ENCODE measurements around the gene TERT. TPM values are rescaled to one million over a fixed set of nuclear protein-coding genes. Genes with fewer than 3 reads are reported as not detected.
"Not testable (repeated sequence)": the region's sequence is repeated elsewhere in the genome, so short reads cannot be mapped to it uniquely, and the experiment has no call there.

The TERT gene
- total RNA-seq, 1 donor from 2014 or later, result 0.28 TPM

GRCh38 chr5:1330146-1330846 is 35.4 kb upstream of the TERT start:
- no peak for TF ChIP-seq CTCF (IDR thresholded peaks at IDR 0.05; ENCODE audit: unreplicated experiment)
- no peak for DNase-seq (ENCODE audit: low spot score)
- peaks cover 70% of the 10 kb centered on the region for H3K36me3 Mint-ChIP-seq (ENCODE audit: low read depth, unreplicated experiment)

GRCh38 chr5:1329111-1329579 is 34.3 kb upstream of the TERT start:
- H3K9me3 Mint-ChIP-seq (ENCODE audit: unreplicated experiment), result no peaks in the 10 kb centered on the region
- DNase-seq (ENCODE audit: low spot score), result no peak
- peaks cover 69% of the 10 kb centered on the region for H3K36me3 Mint-ChIP-seq (ENCODE audit: low read depth, unreplicated experiment)
- H3K27me3 Mint-ChIP-seq (ENCODE audit: unreplicated experiment), result peaks cover 19% of the 10 kb centered on the region
- peaks cover 9% of the 10 kb centered on the region for H3K4me1 Mint-ChIP-seq (ENCODE audit: unreplicated experiment)
- no peak overlapping the region for H3K4me3 Mint-ChIP-seq (ENCODE audit: unreplicated experiment)
- TF ChIP-seq CTCF (IDR thresholded peaks at IDR 0.05; ENCODE audit: unreplicated experiment), result no peak
- no peak overlapping the region for H3K27ac Mint-ChIP-seq (ENCODE audit: unreplicated experiment)

More at GRCh38 chr5:1330146-1330846, 35.4 kb upstream of the TERT start:
- no peak overlapping the region for H3K27ac Mint-ChIP-seq (ENCODE audit: unreplicated experiment)
- H3K4me3 Mint-ChIP-seq (ENCODE audit: unreplicated experiment), result no peak overlapping the region
- H3K9me3 Mint-ChIP-seq (ENCODE audit: unreplicated experiment), result no peaks in the 10 kb centered on the region
- peaks cover 19% of the 10 kb centered on the region for H3K27me3 Mint-ChIP-seq (ENCODE audit: unreplicated experiment)
- H3K4me1 Mint-ChIP-seq (ENCODE audit: unreplicated experiment), result peaks cover 9% of the 10 kb centered on the region

GRCh38 chr5:1328237-1329110 is 33.6 kb upstream of the TERT start:
- H3K4me1 Mint-ChIP-seq (ENCODE audit: unreplicated experiment); H3K9me3 Mint-ChIP-seq (ENCODE audit: unreplicated experiment); DNase-seq (ENCODE audit: low spot score): not testable (repeated sequence)
- Mint-ChIP-seq H3K4me3 (ENCODE audit: unreplicated experiment) (peak overlapping the region; percentile 77), H3K36me3 (ENCODE audit: low read depth, unreplicated experiment) (peaks cover 73% of the 10 kb centered on the region), H3K27me3 (ENCODE audit: unreplicated experiment) (peaks cover 19% of the 10 kb centered on the region), H3K27ac (ENCODE audit: unreplicated experiment) (peak overlapping the region; percentile 89)

- not testable (repeated sequence) for H3K9me3 Mint-ChIP-seq (ENCODE audit: unreplicated experiment)
- peaks cover 62% of the 10 kb centered on the region for H3K36me3 Mint-ChIP-seq (ENCODE audit: low read depth, unreplicated experiment)
Observed at GRCh38 chr5:1326901-1327756, 32.3 kb upstream of the TERT start.

GRCh38 chr5:1326532-1326875 is 31.6 kb upstream of the TERT start:
- Mint-ChIP-seq H3K27me3 (ENCODE audit: unreplicated experiment) (peaks cover 15% of the 10 kb centered on the region), H3K27ac (ENCODE audit: unreplicated experiment) (peak overlapping the region; percentile 78), H3K36me3 (ENCODE audit: low read depth, unreplicated experiment) (peaks cover 60% of the 10 kb centered on the region)

More at GRCh38 chr5:1326901-1327756, 32.3 kb upstream of the TERT start:
- peak overlapping the region; percentile 78 for H3K27ac Mint-ChIP-seq (ENCODE audit: unreplicated experiment)
- peak overlapping the region; percentile 59 for H3K4me3 Mint-ChIP-seq (ENCODE audit: unreplicated experiment)
- not testable (repeated sequence) for DNase-seq (ENCODE audit: low spot score); H3K4me1 Mint-ChIP-seq (ENCODE audit: unreplicated experiment)
- H3K27me3 Mint-ChIP-seq (ENCODE audit: unreplicated experiment), result peaks cover 15% of the 10 kb centered on the region

More at GRCh38 chr5:1326532-1326875, 31.6 kb upstream of the TERT start:
- H3K9me3 Mint-ChIP-seq (ENCODE audit: unreplicated experiment); H3K4me1 Mint-ChIP-seq (ENCODE audit: unreplicated experiment); DNase-seq (ENCODE audit: low spot score): not testable (repeated sequence)
- H3K4me3 Mint-ChIP-seq (ENCODE audit: unreplicated experiment), result peak overlapping the region; percentile 62

Data from endothelial cell (in vitro differentiated cells).